Activated CD4-positive, alpha-beta T cell treated with anti-CD3 and anti-CD28 coated beads for 48 hours (primary cell): Measurements from ENCODE around the gene TP53BP1.
A peak's percentile ranks its signal among the peaks of the same experiment; 100 is the strongest.

ENCODE experiments used
- DNase-seq: peaks from one replicate; pipeline ENCODE4 v3.0.0-alpha.2; 2020

TP53BP1 gene

GRCh38 chr15:43483297-43484128 lies 9.4 kb downstream of the TP53BP1 start:
- DNase-seq = no peak

GRCh38 chr15:43473885-43474284 lies 19.1 kb downstream of the TP53BP1 start:
- DNase-seq = no peak

- no peak for DNase-seq
These were observed 21.0 kb downstream of the TP53BP1 start for GRCh38 chr15:43471975-43472374.

GRCh38 chr15:43469867-43470266 lies 23.1 kb downstream of the TP53BP1 start:
- no peak for DNase-seq

GRCh38 chr15:43465100-43465499 lies 27.9 kb downstream of the TP53BP1 start:
- DNase-seq = no peak

- no peak for DNase-seq
These were observed 29.0 kb downstream of the TP53BP1 start for GRCh38 chr15:43463998-43464397.

- no peak for DNase-seq
These were observed 29.4 kb downstream of the TP53BP1 start for GRCh38 chr15:43463507-43463906.

GRCh38 chr15:43449981-43450380 lies 43.0 kb downstream of the TP53BP1 start:
- DNase-seq = no peak

GRCh38 chr15:43446344-43446743 lies 46.6 kb downstream of the TP53BP1 start:
- no peak for DNase-seq

GRCh38 chr15:43441316-43441715 lies 51.6 kb downstream of the TP53BP1 start:
- DNase-seq = no peak

GRCh38 chr15:43440721-43441281 lies 52.2 kb downstream of the TP53BP1 start:
- DNase-seq = peak; percentile 50

GRCh38 chr15:43439268-43439667 lies 53.7 kb downstream of the TP53BP1 start:
- DNase-seq = no peak

GRCh38 chr15:43436395-43436794 lies 56.6 kb downstream of the TP53BP1 start:
- no peak for DNase-seq

GRCh38 chr15:43434446-43434845 lies 58.5 kb downstream of the TP53BP1 start:
- no peak for DNase-seq

- no peak for DNase-seq
These were observed 59.2 kb downstream of the TP53BP1 start for GRCh38 chr15:43433661-43434303.

GRCh38 chr15:43433165-43433564 lies 59.8 kb downstream of the TP53BP1 start:
- DNase-seq = no peak

- no peak for DNase-seq
These were observed 63.3 kb downstream of the TP53BP1 start for GRCh38 chr15:43429687-43430086.

GRCh38 chr15:43423793-43424192 lies 69.2 kb downstream of the TP53BP1 start:
- no peak for DNase-seq

GRCh38 chr15:43420876-43421275 lies 72.1 kb downstream of the TP53BP1 start:
- DNase-seq = no peak

GRCh38 chr15:43420435-43420834 lies 72.5 kb downstream of the TP53BP1 start:
- no peak for DNase-seq

GRCh38 chr15:43414196-43414595 lies 78.8 kb downstream of the TP53BP1 start:
- no peak for DNase-seq

GRCh38 chr15:43412096-43412495 lies 80.9 kb downstream of the TP53BP1 start:
- DNase-seq = no peak

GRCh38 chr15:43410572-43411214 lies 82.3 kb downstream of the TP53BP1 start:
- DNase-seq = no peak

GRCh38 chr15:43408789-43409188 lies 84.2 kb downstream of the TP53BP1 start:
- no peak for DNase-seq
